GM18507 (cell line): ENCODE data around the gene ICE1.
"Not testable (repeated sequence)": the region's sequence is repeated elsewhere in the genome, so short reads cannot be mapped to it uniquely, and the experiment has no call there.

Experiments used
- DNase-seq: peaks from one replicate; pipeline ENCODE4 v3.0.0; 2011; ENCODE audit warnings: low read depth; ENCODE audit not compliant: insufficient read length; ENCODE audit errors: extremely low spot score
- FAIRE-seq: peaks from 2 replicates; lab custom pipeline; 2011; peaks lifted over from hg19 to GRCh38; lab: Jason Lieb, UNC

ICE1 gene

DNA sequence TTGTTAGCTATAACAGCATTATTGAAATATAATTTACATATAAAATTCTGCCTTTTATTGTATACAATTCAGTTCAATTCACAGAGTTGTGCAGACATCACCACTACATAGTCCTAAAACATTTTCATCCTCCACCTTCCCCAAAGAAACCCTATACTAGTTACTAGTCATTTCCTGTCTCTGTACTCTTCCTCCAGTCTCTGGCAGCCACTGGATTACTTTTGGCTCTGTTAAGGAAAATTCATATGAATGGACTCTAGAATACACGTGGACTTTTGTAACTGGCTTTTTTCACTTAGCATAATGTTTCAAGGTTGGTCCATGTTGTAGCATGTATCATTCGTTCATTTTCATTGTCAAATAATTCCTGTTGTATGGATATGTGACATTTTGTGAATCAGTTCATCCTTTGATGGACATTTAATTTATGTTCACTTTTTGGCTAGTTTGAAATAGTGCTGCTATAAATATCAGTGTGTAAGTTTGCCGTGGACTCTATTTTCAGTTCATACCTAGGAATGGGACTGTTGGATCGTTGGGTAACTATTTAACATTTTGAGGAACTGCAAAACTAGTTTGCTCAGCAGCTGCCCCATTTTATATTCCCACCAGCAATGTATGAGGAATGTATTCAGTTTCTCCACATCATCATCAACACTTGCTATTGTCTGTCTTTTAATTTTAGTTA is 9.7 kb downstream of the ICE1 start:
- no peak for FAIRE-seq
- no peak for DNase-seq

DNA sequence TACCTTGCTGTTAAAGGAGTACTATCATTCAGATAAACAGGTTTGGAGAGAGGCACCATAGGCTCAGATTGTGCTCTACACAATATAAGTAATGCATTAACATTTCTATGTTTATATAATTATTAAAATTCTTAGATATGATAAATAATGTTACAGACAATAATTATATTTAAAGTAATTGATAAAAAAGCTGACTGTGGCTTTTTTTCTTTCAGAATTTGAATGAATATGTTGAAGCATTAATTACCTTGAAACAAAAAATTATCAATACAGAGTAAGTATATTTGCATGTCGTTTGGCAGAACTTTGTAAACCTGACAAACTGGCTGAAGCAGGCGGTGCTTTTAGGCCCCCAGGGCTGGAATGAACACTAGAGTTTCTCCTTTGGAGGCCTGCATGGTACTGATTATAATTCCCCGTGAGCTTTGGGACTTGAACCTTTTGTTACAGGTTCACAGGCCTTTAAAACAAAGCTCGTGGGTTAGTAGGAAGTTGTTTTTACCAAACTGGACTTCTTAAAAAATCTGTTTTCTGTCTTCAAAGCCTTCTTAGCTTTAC is 13.8 kb downstream of the ICE1 start:
- no peak for DNase-seq
- no peak for FAIRE-seq

DNA sequence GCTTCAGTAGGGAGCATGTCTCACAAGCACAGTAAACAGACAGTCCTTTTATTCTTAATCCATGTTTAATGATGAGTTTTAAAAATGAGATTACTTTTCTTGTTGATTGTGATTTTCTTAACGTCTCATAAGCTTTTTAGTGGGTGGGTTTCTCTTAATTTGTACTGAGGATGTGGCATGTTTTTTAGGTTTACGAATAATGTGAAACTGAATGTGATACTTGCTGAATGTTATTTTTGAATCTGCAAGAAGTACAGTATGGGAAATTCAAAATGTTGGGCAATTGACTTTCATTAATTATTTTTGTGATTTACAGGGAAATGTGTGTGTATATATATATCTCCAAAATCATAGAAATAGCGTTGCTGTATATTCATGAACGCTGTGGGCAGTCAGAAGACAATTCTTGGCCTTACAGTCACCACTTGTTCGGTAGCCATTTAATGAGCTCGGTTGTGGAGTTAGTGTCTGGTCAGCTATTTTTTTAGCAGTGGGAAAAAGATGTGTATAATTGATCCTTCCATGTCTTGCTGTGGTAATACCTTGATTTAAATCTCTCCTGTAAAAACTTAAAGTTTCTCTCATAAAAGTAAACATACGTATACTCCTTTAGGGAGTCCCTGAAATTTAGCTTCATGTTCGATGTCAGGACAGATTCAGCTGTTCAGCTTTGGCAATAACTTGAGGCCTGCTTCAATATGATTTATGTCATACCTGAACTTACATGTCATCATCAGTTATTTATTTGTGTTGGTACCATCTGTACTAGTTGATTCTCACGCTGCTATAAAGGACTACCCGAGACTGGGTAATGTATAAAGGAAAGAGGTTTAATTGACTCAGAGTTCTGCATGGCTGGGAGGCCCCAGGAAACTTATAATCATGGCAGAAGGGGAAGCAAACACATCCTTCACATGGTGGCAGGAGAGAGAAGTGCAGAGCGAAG is 15.0 kb downstream of the ICE1 start:
- DNase-seq (no peak), FAIRE-seq (peak; percentile 24)

DNA sequence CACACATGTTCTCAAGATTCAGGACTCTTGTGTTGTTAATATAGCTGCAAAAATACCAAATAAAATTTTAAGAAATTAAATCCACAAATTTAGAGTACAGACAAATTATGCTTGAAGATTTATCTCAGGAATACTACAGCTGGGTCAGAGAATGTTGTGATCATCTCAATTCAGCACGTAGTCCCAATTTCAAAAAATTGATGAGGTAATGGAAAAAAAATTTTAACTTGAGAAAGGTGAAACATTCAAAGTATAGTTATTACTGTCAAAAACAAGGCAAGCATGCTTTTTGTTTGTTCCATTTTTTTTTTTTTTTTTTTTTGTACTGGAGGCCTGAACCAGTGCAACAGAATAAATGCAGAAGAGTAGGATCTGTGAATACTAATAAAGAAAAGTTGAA is 29.4 kb downstream of the ICE1 start:
- FAIRE-seq (no peak), DNase-seq (no peak)

DNA sequence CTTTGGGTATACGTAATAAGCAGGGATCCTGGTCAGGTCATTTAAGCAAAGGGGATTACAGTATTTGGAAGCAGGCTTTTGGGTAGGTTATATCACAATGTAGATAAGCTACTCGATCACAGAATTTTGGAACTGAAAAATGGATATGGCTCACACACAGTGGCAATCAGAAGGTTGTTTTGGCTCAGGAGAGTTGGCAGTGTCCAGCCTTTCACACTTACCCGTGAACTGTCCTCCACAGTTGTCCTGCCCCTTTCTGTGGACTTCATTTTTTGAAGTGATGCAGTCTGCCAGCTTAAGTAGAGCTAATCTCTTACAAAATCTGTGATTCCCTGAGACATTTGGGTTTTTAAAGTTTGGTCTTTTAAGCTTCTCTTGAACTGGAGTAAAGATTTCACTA is 30.7 kb downstream of the ICE1 start:
- FAIRE-seq (no peak), DNase-seq (no peak)

DNA sequence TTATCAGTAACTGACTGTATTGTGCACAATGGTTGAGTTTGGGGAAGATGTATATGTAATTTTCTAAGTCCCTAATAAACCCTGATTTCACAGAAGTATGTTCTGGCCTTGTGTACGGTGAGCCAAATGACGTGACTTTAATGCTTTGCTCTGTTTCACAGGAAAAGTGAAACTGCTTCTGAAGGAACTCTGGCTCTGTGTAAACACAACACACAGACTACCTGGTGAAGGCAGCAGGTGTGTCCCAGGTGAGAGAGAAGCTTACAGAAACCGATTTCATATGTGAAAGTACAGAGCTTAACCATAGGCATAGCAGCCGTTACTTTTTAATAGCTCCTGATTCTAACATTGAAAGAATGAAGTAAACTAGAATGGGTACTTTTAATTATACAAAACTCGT is 31.9 kb downstream of the ICE1 start:
- no peak for FAIRE-seq
- DNase-seq = no peak

DNA sequence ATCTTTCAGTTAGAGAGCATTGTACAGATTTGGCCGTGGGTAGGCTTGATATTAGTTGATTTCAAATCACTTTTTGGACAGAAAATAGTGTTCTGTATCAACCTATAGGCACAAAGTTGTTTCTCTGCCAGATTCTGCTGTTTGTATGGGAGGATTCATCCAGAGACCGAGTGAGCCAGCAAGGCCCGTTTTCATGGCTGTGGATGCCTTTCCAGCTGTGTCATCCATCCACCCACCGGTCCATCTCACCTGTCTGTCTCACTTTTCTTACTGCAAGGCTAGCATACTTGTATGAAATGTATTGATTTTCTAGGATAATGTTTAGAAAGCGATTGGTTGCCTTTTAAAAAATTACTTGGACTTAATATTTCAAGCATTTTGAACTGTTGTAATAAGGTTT is 34.4 kb downstream of the ICE1 start:
- DNase-seq (no peak), FAIRE-seq (no peak)

DNA sequence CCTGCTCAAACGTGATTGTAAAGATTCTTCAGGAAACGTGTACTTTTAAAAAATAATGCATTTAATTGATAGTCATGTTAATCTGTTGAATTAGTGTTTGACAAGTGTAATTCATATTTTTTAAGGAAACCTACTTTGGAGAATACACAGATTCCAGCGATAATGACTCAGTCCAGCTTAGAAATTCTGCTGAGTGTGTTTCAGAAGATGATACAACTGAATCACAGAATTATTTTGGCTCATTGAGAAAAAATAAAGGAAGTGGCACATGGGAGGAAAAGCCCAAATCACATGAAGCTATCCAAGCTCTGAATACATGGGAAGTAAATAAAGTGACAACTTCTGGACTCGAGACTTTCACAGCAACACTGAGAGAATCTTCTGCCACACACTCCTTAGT is 37.8 kb downstream of the ICE1 start:
- FAIRE-seq (no peak), DNase-seq (no peak)

DNA sequence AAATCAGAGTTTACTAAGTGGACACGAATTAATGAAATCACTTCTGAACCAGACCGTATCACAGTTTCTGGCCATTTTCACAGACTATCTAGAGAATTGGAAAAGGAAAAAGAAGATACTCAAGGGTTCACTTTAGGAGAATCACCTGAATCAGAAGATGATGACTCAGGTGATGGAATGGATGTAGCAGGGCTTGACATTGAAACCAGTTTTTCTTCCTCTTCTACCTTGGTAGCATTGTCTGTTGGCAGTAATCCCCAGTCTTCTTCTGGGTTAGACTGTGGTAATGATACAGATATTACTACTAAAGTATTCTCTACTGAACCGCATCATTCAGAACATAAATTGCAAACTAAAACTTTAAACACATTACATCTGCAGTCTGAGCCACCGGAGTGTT is 38.5 kb downstream of the ICE1 start:
- DNase-seq (no peak), FAIRE-seq (no peak)

DNA sequence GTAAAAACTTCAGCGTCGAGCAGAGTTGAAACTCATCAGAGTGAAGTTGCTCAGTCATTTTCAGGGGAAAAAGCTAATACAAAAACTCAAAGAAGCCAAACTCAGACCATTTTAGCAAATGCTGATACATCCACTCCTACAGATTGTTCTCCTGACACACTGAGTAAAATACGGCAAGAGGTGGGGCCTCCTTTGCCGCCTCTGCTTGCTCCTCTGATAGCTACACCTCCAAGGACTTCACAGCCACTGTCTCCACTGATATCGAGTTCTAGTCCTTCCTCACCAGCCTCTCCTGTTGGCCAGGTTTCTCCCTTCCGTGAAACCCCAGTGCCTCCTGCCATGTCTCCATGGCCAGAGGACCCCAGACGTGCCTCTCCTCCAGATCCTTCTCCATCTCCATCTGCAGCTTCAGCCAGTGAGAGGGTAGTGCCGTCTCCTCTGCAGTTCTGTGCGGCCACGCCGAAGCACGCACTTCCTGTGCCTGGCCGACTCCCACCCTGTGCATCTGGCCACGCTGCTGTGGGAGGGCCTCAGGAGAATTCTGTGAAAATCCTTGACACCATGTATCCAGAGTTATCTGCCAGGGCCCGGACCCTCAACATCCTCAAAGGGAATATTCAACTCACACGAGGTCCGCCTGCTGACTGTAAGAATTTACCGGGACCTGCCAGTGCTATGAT is 41.7 kb downstream of the ICE1 start:
- DNase-seq (no peak), FAIRE-seq (no peak)

DNA sequence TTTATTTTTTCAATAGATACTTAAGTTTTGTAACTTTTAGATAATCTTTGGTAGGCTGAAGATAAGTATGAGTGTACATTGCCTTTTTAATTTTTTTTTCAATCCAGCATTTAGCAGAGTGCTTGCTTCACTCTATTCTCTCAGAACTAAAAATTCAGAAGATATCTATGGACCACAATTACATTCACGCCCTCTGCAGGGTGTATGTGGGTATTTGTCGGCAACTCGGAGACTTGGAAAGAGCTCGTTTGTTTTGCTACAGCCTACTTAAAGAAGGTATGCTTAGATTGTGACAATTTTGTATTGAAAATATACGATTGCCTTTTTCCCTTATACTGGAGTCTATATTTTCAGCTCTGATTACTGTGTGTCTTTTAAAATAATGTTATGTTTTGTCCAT is 43.8 kb downstream of the ICE1 start:
- FAIRE-seq (no peak), DNase-seq (no peak)

DNA sequence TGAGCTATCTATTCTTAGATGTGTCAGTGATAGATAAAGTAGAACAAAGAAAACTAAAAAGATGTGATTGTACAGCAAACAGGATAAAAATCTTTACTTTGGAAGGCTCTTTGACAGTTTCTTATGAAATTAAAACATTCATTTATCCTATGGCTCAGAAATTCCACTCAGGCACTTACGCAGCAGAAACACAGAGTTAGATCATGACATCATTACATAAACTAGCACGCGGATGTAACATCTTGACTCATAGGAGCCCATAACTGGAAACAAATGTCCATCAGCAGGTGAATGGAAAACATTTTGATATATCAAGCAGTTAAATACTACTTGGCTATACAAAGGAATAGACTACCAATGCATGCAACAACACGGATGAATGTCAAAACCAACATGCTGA is 45.3 kb downstream of the ICE1 start:
- no peak for DNase-seq
- FAIRE-seq = no peak

DNA sequence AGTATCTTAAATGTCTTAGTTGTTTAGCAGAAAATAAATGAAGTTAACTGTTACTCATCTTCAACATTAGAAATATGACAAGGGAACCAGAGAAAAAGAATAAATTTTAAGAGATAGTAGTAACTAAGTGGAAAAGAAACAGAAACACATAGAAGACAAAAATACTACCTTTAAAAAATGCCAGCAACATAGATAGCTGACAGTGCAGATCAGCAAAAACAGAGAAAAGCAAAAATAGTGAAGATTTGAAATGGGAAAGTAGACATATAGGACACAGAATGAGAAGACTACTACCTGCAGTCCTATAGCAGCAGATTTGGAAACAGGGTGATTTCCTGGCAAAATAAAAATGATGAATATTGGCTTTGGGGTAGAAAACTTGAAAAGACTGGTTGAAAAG is 48.5 kb downstream of the ICE1 start:
- DNase-seq (no peak), FAIRE-seq (no peak)

DNA sequence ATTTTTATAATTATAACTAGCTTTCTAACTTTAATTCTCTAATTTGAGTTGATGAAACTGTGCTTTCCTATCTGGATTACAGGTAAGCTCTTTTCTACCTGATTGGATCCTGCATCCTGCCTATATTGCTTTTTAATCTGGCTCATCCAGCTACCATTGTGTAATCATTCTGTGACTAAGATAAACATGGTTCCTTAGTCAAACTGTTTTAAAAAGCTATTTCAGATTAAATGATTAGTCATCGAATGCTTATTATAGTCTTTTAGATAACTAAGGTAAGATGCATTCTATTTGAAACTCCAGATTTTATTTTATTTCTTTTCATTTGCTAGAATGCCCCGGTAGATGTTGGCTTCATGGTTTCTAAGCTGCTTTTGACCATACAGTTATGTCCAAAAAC is 50.7 kb downstream of the ICE1 start:
- FAIRE-seq (no peak), DNase-seq (no peak)

DNA sequence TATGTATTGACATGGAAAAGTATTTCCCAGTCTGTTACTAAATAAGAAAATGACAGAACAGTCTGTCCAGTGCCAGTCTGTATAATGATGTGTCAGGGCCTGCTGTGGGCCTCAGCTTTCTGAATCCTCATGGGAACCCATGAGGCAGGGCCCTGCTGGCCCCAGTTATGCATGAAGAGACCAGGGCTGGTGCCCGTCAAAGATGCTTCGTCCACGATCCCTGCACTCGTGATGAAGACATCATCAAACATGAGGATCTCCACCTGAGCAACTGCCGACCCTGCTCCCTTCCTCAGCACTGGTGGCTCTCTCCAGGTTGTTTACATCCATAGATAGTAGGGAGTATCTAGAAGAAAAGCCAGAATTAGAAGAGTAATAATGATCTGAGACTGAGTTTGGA is 52.5 kb downstream of the ICE1 start:
- FAIRE-seq = no peak
- no peak for DNase-seq

DNA sequence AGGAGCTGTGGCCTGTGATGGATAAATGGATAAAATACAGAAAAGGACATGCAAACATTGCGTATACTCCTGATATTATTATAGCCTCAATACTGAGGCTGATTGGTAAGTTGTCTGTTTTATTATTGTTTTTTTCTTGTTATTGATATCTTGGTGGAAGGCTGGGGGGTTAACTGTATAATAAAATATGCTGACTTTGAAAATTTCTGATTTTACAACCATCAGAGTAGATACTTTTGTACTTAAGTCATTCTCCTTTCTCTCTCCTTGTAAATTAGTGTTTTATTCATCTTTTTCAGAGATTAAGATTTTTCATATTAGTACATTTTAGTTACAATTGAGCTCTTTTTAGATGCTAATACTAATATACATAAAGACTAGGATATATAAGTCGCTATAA is 53.5 kb downstream of the ICE1 start:
- no peak for FAIRE-seq

DNA sequence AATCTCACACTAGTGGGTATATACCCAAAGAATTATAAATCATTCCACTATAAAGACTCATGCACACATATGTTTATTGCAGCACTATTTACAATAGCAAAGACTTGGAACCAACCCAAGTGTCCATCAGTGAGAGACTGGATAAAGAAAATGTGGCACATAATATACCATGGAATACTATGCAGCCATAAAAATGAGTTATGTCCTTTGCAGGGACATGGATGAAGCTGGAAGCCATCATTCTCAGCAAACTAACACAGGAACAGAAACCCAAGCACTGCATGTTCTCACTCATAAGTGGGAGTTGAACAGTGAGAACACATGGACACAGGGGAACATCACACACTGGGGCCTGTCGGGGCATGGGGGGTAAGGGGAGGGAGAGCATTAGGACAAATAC is 57.1 kb downstream of the ICE1 start:
- FAIRE-seq, DNase-seq: not testable (repeated sequence)

More for the DNA sequence above, 53.5 kb downstream of the ICE1 start:
- DNase-seq = no peak

DNA sequence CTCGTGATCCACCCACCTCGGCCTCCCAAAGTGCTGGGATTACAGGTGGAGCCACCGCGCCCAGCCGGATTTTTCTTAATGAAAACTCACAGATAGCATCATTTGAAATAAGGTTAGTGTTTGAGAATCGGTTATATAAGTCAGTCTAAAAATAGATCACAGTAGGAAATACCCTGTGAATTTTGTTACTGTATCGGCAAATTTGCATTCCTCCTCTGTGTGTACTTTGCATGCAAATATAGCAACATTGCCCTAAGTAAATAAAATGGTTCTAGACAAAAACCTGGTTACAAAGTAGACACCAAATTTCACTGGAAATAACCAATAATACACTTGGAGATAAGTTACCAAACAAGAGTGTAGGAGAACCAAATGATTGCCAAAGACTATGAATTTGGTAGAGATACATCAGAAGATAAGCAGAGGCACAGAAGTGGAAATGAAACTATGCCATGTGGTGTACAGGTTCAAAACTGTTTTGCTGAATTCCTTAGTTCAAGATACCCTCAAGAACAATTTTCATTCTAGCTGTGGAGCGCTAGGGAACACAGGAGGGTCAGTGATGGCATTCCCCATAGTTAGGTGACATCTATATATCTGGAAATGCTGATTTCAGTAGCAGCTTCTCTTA is 58.1 kb downstream of the ICE1 start:
- peak; percentile 35 for FAIRE-seq

DNA sequence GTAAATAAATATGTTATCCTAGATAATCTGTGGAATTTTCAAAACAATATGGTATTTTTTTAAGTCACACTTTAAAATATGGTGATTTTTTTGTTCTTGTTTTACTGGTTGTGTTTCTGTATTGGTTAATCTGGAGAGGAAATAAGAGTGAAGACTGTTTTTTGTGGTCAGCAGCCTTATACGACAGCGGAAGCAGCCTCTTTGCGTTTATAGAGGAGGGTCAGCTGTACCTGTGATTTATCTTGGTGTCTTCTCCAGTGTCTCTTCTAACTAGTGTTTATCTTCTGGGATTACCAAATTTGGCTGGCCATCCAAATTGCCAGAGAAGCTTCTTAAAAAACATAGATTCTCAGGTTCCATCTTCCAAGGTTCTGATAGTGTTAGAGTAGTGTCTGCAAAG is 58.7 kb downstream of the ICE1 start:
- DNase-seq = no peak
- no peak for FAIRE-seq

More for the DNA sequence above, 58.1 kb downstream of the ICE1 start:
- DNase-seq = no peak

DNA sequence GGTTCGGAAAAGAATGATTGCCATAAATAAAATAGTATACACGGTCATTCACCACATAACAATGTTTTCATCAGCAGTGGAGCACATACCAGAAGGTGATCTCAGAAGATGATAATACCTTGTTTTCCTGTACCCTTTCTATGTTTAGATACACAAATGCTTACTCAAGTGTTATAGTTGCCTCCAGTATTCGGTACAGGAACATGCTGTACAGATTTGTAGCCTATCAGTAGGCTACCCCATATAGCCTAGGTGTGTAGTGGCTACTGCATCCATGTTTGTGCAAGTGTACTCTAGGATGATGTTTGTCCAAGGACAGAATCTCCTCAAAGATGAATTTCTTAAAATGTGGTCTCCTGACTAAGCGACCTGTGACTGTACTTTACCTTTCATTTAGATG is 59.2 kb downstream of the ICE1 start:
- no peak for FAIRE-seq

More for the DNA sequence above, 59.2 kb downstream of the ICE1 start:
- no peak for DNase-seq
